ENCODE results near the gene SEPTIN1. TPM values are rescaled to one million over a fixed set of nuclear protein-coding genes. Genes with fewer than 3 reads are reported as not detected.
A peak's percentile ranks its signal among the peaks of the same experiment; 100 is the strongest.

SEPTIN1 gene
- total RNA-seq, 1 donor from 2014 or later = 0.38 TPM

DNA sequence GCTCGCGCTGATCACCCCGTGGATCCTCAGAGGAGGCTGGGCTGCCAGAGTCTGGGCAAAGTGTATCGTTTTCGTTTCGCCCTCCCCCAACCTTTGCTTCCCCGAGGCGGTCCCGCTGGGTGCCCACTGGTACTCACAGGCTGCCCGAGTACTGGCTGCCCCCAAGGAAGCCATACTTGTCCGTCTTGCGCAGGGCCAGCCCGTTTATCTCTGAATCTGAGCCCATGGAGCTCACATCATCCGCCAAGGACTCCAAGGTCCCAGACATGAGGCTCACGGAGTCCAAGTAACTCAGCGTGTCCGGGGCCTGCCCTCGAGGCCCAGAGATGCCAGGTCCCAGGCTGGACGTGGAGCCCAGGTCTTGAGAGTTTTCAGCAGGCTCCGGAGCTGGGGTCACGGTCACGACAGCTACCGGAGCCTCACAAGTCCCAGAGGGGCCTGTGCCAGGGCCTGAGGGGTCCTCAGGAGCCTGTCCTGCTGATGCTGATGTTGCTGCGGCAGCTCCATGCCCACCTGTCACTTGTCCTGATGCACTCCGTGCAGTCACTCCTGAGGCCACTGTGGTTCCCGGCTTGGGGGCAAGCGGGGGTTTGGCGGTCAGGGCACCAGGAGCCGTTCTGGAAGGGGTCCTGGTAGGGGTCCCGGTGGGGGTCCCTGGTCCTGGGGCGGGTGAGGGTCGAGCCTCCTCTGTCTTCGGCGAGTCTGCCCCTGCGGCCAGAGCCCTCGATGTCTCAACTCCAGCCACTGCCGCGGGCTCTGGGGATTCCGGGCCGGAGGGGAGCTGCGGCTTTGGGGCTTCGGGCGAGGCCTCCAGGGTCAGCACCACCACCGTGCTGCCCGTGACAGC, 13.0 kb downstream of the SEPTIN1 start:
- DNase-seq (ENCODE audit: low read depth) = no peak
- H3K27me3 ChIP-seq (ENCODE audit: control insufficient read depth, insufficient read depth, low read length) = no peaks in the 10 kb centered on the region
- peak overlapping the region; percentile 78 for H3K4me3 ChIP-seq (ENCODE audit: low read depth, low read length)
- H3K36me3 ChIP-seq (ENCODE audit: control insufficient read depth, insufficient read depth, low read length) = peaks cover 1% of the 10 kb centered on the region
- no peak for TF ChIP-seq CTCF (IDR thresholded peaks at IDR 0.05; ENCODE audit: insufficient read depth, low read length, poor library complexity, severe bottlenecking)

DNA sequence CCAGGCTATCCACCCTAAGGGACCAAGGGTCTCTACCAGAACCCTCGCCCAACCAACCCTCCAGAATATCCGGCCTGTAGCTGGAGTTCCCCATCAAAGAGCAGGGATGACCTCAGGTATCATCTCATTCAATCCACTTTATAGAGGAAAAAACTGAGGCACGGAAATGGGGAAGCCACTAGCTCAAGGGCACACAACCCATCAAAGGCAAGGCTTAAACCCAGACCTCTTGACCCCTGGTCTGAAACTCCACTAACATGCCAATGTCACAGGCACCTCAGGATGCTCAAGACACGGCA, 13.6 kb downstream of the SEPTIN1 start:
- no peak for DNase-seq (ENCODE audit: low read depth)
- TF ChIP-seq CTCF (IDR thresholded peaks at IDR 0.05; ENCODE audit: insufficient read depth, low read length, poor library complexity, severe bottlenecking) = no peak
- peak overlapping the region; percentile 78 for H3K4me3 ChIP-seq (ENCODE audit: low read depth, low read length)
- peaks cover 1% of the 10 kb centered on the region for H3K36me3 ChIP-seq (ENCODE audit: control insufficient read depth, insufficient read depth, low read length)
- no peaks in the 10 kb centered on the region for H3K27me3 ChIP-seq (ENCODE audit: control insufficient read depth, insufficient read depth, low read length)

DNA sequence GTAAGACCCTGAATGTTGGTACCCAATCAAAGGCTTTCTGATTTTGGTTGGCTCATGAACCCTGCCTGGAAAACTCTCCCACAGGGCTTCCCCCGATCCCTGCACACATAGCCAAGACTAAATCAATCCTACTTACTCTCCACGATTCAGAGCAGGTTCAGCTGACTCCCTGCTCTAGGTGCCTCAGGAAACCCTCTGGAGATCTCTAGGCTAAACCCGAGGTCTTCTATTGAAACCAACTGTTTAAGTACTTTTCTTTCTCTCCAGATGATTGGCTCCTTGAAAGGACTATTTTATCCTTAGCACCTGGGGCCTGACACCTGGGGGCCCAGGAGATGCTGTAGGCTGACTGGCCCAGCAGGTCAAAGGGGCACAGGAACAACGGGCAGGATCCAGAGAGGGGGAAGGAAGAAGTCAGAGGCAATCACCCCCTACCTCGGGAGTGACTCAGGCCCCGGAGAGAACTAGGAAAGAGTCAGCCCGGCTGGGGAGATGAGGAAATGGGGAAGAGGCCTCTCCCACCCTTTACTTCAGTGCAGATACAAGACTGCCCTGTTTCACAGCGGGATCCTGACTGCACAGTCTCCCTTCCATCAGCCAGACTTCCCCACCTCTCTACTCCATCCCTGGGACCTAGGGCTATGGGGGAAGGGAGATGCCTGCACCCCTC, 14.1 kb downstream of the SEPTIN1 start:
- Histone ChIP-seq H3K27me3 (ENCODE audit: control insufficient read depth, insufficient read depth, low read length) (no peaks in the 10 kb centered on the region), H3K4me3 (ENCODE audit: low read depth, low read length) (peak overlapping the region; percentile 78), H3K36me3 (ENCODE audit: control insufficient read depth, insufficient read depth, low read length) (peaks cover 1% of the 10 kb centered on the region)
- TF ChIP-seq CTCF (IDR thresholded peaks at IDR 0.05; ENCODE audit: insufficient read depth, low read length, poor library complexity, severe bottlenecking) = no peak
- DNase-seq (ENCODE audit: low read depth) = no peak

DNA sequence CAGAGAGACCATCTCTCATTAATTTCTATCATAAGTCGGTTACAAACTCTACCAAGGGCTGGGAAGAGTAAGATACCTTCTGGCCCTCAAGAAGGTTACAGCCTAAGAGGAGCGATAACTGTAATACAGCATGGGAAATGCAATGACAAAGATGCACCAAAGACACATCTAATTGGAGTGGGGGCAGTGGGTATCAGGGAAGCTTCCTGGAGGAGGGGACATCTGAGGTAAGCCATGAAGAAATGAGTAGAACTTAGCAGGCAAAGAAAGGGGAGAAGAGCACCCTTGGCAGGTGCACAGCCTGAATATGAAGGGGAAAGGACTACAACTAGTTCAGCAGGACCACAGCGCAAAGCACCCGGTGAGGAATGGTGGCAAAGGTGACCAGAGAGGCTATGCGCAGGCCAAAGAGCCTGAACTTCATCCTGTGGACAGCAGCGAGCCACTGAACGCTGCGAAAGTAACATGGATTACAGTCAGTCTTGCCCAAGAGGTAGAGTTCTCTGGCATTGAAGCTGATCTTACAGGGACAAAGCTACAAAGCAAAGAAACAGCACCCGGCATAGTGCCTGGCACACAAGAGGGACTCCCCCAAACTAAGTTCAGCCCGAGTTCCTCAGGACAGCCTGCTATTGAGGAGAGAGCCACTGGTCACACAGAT, 14.9 kb downstream of the SEPTIN1 start:
- DNase-seq (ENCODE audit: low read depth) = no peak
- H3K27me3 ChIP-seq (ENCODE audit: control insufficient read depth, insufficient read depth, low read length) = no peaks in the 10 kb centered on the region
- peaks cover 1% of the 10 kb centered on the region for H3K36me3 ChIP-seq (ENCODE audit: control insufficient read depth, insufficient read depth, low read length)
- TF ChIP-seq CTCF (IDR thresholded peaks at IDR 0.05; ENCODE audit: insufficient read depth, low read length, poor library complexity, severe bottlenecking) = no peak
- H3K4me3 ChIP-seq (ENCODE audit: low read depth, low read length) = peak overlapping the region; percentile 78

GRCh38 chr16:30366511-30366910, 15.8 kb downstream of the SEPTIN1 start:
- peaks cover 1% of the 10 kb centered on the region for H3K36me3 ChIP-seq (ENCODE audit: control insufficient read depth, insufficient read depth, low read length)
- no peaks in the 10 kb centered on the region for H3K27me3 ChIP-seq (ENCODE audit: control insufficient read depth, insufficient read depth, low read length)
- DNase-seq (ENCODE audit: low read depth) = no peak
- H3K4me3 ChIP-seq (ENCODE audit: low read depth, low read length) = no peak overlapping the region
- TF ChIP-seq CTCF (IDR thresholded peaks at IDR 0.05; ENCODE audit: insufficient read depth, low read length, poor library complexity, severe bottlenecking) = no peak
